ENCODE measurements around the gene MAL. TPM values are rescaled to one million over a fixed set of nuclear protein-coding genes. Genes with fewer than 3 reads are reported as not detected.

Gene MAL
- total and polyA plus RNA-seq, 2 of the 4 experiments (the other 2 are of a cell fraction): not detected

DNA sequence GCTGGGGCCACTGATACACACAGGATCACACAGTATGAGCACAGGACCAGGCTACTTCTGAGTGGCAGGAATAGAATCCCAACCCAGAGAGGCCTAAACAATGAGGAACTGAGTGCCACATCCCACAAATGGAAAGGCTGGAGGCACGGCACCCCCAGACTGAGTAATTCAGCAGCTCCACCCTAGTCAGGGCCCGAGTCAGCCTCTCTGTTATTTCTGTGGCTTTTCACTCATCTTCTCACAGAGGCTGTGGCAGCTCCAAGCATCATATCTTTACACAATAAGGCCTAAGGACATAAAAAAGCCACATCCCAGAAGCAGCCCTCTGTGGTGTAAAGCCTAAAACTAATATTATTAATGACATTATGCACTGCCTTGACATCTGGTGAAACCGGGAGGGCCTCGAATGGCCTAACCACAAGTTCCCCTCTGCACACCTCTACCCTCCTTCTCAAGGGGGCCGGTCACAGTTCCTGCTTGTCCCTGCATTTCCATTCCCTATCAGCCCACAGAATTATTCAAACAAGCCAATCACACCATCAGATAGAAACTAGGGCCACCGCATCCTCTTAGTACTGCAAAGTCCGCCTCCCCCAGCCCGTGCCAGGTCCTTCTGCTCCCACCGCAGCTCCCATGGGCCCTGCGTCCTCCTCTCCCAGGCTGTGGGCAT lies 12.5 kb upstream of the MAL start:
- H3K79me1 ChIP-seq (ENCODE audit: low read depth in 1 of 2, low read length in 2 of 2): no peaks in the 10 kb centered on the region
- no peak for TF ChIP-seq BHLHE40 (IDR thresholded peaks at IDR 0.05; ENCODE audit: low read depth, low read length)
- TF ChIP-seq, protein P1, sequence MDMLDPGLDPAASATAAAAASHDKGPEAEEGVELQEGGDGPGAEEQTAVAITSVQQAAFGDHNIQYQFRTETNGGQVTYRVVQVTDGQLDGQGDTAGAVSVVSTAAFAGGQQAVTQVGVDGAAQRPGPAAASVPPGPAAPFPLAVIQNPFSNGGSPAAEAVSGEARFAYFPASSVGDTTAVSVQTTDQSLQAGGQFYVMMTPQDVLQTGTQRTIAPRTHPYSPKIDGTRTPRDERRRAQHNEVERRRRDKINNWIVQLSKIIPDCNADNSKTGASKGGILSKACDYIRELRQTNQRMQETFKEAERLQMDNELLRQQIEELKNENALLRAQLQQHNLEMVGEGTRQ (IDR thresholded peaks at IDR 0.05; ENCODE audit: low read depth, low read length): no peak
- TF ChIP-seq MAFK (IDR thresholded peaks at IDR 0.05; ENCODE audit: low read depth, low read length): no peak
- TF ChIP-seq NFE2L2 (IDR thresholded peaks at IDR 0.05; ENCODE audit: low read depth, low read length): no peak
- no peak overlapping the region for H2BK5ac ChIP-seq (ENCODE audit: low read depth, low read length, poor library complexity, severe bottlenecking)
- H2BK20ac ChIP-seq (ENCODE audit: low read depth, low read length): no peak overlapping the region
- H2BK15ac ChIP-seq (ENCODE audit: low read depth, low read length): no peak overlapping the region
- H3K27ac ChIP-seq (ENCODE audit: insufficient read depth, low read length): no peak overlapping the region
- no peak overlapping the region for H3K4me3 ChIP-seq (ENCODE audit: insufficient read depth, low read depth, low read length)
- dilution Hi-C loops (cut with HindIII; ENCODE audit: low sequenced_read_pairs, unreplicated experiment): no loop called here
- H3K23ac ChIP-seq (ENCODE audit: low read depth, low read length): no peak overlapping the region
- ATAC-seq (ENCODE audit: low read depth) (no peak), DNase-seq (no peak)
- no peak overlapping the region for H2BK120ac ChIP-seq (ENCODE audit: low read depth, low read length)
- POLR2A ChIA-PET (ENCODE audit: unreplicated experiment): no interaction called here
- intact Hi-C loops (cut with micrococcal nuclease): no loop called here
- H2AK9ac ChIP-seq (replicated peaks; ENCODE audit: low read depth, low read length, poor library complexity): no peak overlapping the region
- no TSS peak for BruUV-seq (replicated peaks)
- no peak overlapping the region for H3K4ac ChIP-seq (ENCODE audit: low read depth, low read length)
- H3K9me3 ChIP-seq (ENCODE audit: control insufficient read depth, insufficient read depth, low read length): no peaks in the 10 kb centered on the region
- no peak overlapping the region for H2AFZ ChIP-seq (replicated peaks; ENCODE audit: low read length, poor library complexity)
- H3K9ac ChIP-seq (ENCODE audit: low read depth, low read length): no peak overlapping the region
- in situ Hi-C loops (cut with MboI; ENCODE audit: low sequenced_read_pairs): no loop called here
- H4K5ac ChIP-seq (ENCODE audit: low read depth, low read length): no peak overlapping the region
- no peaks in the 10 kb centered on the region for H4K20me1 ChIP-seq (ENCODE audit: insufficient read depth, low read length)
- H3K18ac ChIP-seq (ENCODE audit: low read depth, low read length): no peak overlapping the region
- CTCF ChIA-PET: interaction anchor here (0.5 to 1.1 kb wide), 2 partner anchors 9 to 376 kb away, joined by 3 read pairs; no protein-coding TSS in a partner anchor
- no peak overlapping the region for H3K4me2 ChIP-seq (ENCODE audit: low read depth, low read length)
- no peak overlapping the region for H3K56ac ChIP-seq (ENCODE audit: extremely low read depth, insufficient read depth, low read length)
- peaks cover 35% of the 10 kb centered on the region; the same call in 1 of the 2 replicates for H3K27me3 ChIP-seq (ENCODE audit: control insufficient read depth, insufficient read depth, low read length)
- WGBS, 2 experiments (ENCODE audit: extremely low coverage in 2 of 2, insufficient read length in 1 of 2): 60% methylated on average over 1 of the region's 10 CpGs; no CpG with 5 or more reads in 1 of the 2 experiments
- no peak overlapping the region for H4K8ac ChIP-seq (ENCODE audit: low read depth in 2 of 2, low read length in 2 of 2)
- no peaks in the 10 kb centered on the region for H3K36me3 ChIP-seq (ENCODE audit: control insufficient read depth, insufficient read depth, low read length)
- no peak overlapping the region for H4K91ac ChIP-seq (ENCODE audit: insufficient read depth, low read depth, low read length)
- H3K14ac ChIP-seq (replicated peaks; ENCODE audit: low read depth, low read length): no peak overlapping the region
- H3K4me1 ChIP-seq (ENCODE audit: control insufficient read depth, insufficient read depth, low read length): no peaks in the 10 kb centered on the region
- H2AK5ac ChIP-seq (ENCODE audit: low read depth, low read length): no peak overlapping the region
- H3K9me1 ChIP-seq (ENCODE audit: insufficient read depth, low read length): no peaks in the 10 kb centered on the region

Measured in IMR-90 (cell line).